Large intestine (tissue), 3 donors: ENCODE measurements around the gene ZFP92. TPM values are rescaled to one million over a fixed set of nuclear protein-coding genes. Genes with fewer than 3 reads are reported as not detected.
"Not testable (repeated sequence)": the region's sequence is repeated elsewhere in the genome, so short reads cannot be mapped to it uniquely, and the experiment has no call there.

Experiments
- DNase-seq, 2 donors: peaks; one replicate each; pipeline versions ENCODE4 v3.0.0 to v3.0.0-alpha.2; 2013
- H3K27ac ChIP-seq: one replicate; pipeline ENCODE4 v1.5.1; 2013; ENCODE audit warnings: low read length
- H3K27me3 ChIP-seq: 2 replicates; pipeline ENCODE4 v1.6.1; 2013; ENCODE audit warnings: low read length; ENCODE audit not compliant: control insufficient read depth, insufficient read depth
- H3K36me3 ChIP-seq: 2 replicates; pipeline ENCODE4 v1.6.1; 2013; ENCODE audit warnings: low read length; ENCODE audit not compliant: control insufficient read depth, insufficient read depth
- H3K4me1 ChIP-seq: one replicate; pipeline ENCODE4 v1.6.1; 2013; ENCODE audit warnings: low read length; ENCODE audit not compliant: control insufficient read depth, insufficient read depth
- H3K4me3 ChIP-seq: one replicate; pipeline ENCODE4 v1.5.1; 2013; ENCODE audit warnings: low read length
- H3K9me3 ChIP-seq: one replicate; pipeline ENCODE4 v1.6.1; 2013; ENCODE audit warnings: mild to moderate bottlenecking, low read depth, low read length, moderate library complexity; ENCODE audit not compliant: control insufficient read depth
- WGBS: methylation state at CpG from one replicate; pipeline ENCODE4 v1.1.5; 2013; ENCODE audit warnings: low lambda C conversion rate; ENCODE audit not compliant: insufficient coverage; 5-methylcytosine and 5-hydroxymethylcytosine counted together
- polyA plus RNA-seq: library from polyadenylated mRNA; unstranded; fragments of 120-200 nt; gene quantifications from one replicate; pipeline ENCODE4 v1.2.1, GENCODE V29; 2013

Gene ZFP92
- polyA plus RNA-seq, 1 donor, result 5.0 TPM

- no peak overlapping the region for H3K27ac ChIP-seq
- no peak overlapping the region for H3K4me3 ChIP-seq
- H3K9me3 ChIP-seq, result peaks cover 4% of the 10 kb centered on the region
- no peaks in the 10 kb centered on the region for H3K36me3 ChIP-seq
- DNase-seq, result no peak
- H3K27me3 ChIP-seq, result no peaks in the 10 kb centered on the region
- no peaks in the 10 kb centered on the region for H3K4me1 ChIP-seq
- WGBS, result no CpG with 5 or more reads among the region's 5 CpGs
Observed at GRCh38 chrX:153386097-153386496, 25.2 kb upstream of the ZFP92 start.

- Histone ChIP-seq H3K36me3 (no peaks in the 10 kb centered on the region), H3K9me3 (peaks cover 4% of the 10 kb centered on the region), H3K27me3 (no peaks in the 10 kb centered on the region), H3K4me1 (no peaks in the 10 kb centered on the region), H3K4me3 (no peak overlapping the region), H3K27ac (no peak overlapping the region)
- no peak for DNase-seq
- no CpG with 5 or more reads among the region's 5 CpGs for WGBS
Observed at GRCh38 chrX:153387345-153387744, 23.9 kb upstream of the ZFP92 start.

GRCh38 chrX:153387987-153388721 is 23.1 kb upstream of the ZFP92 start:
- no CpG with 5 or more reads among the region's 10 CpGs for WGBS
- Histone ChIP-seq H3K27ac (no peak overlapping the region), H3K4me3 (no peak overlapping the region), H3K9me3 (peaks cover 4% of the 10 kb centered on the region), H3K27me3 (no peaks in the 10 kb centered on the region), H3K36me3 (no peaks in the 10 kb centered on the region), H3K4me1 (no peaks in the 10 kb centered on the region)
- DNase-seq, result no peak

- DNase-seq, result no peak
- no CpG with 5 or more reads among the region's 14 CpGs for WGBS
Observed at GRCh38 chrX:153388722-153389459, 22.4 kb upstream of the ZFP92 start.

GRCh38 chrX:153389460-153389768 is 21.9 kb upstream of the ZFP92 start:
- not testable (repeated sequence) for H3K27ac ChIP-seq, H3K4me1 ChIP-seq, H3K4me3 ChIP-seq, H3K9me3 ChIP-seq, H3K36me3 ChIP-seq, DNase-seq, H3K27me3 ChIP-seq
- WGBS, result no CpG with 5 or more reads among the region's 6 CpGs

More at GRCh38 chrX:153388722-153389459, 22.4 kb upstream of the ZFP92 start:
- H3K9me3 ChIP-seq, result no peaks in the 10 kb centered on the region
- H3K27me3 ChIP-seq, result no peaks in the 10 kb centered on the region
- H3K4me3 ChIP-seq, result no peak overlapping the region
- no peaks in the 10 kb centered on the region for H3K4me1 ChIP-seq
- H3K27ac ChIP-seq, result no peak overlapping the region
- H3K36me3 ChIP-seq, result no peaks in the 10 kb centered on the region

- no peaks in the 10 kb centered on the region for H3K36me3 ChIP-seq
- no peak overlapping the region for H3K27ac ChIP-seq
- no peak for DNase-seq
- no peak overlapping the region for H3K4me3 ChIP-seq
- no CpG with 5 or more reads among the region's 16 CpGs for whole genome bisulfite sequencing
- no peaks in the 10 kb centered on the region for H3K9me3 ChIP-seq
- H3K4me1 ChIP-seq, result no peaks in the 10 kb centered on the region
- H3K27me3 ChIP-seq, result no peaks in the 10 kb centered on the region
Observed at GRCh38 chrX:153392642-153393321, 18.5 kb upstream of the ZFP92 start.

GRCh38 chrX:153394612-153395011 is 16.7 kb upstream of the ZFP92 start:
- WGBS, result no CpG with 5 or more reads among the region's 13 CpGs
- Histone ChIP-seq H3K36me3 (no peaks in the 10 kb centered on the region), H3K9me3 (no peaks in the 10 kb centered on the region), H3K4me3 (no peak overlapping the region), H3K27ac (no peak overlapping the region), H3K27me3 (no peaks in the 10 kb centered on the region), H3K4me1 (no peaks in the 10 kb centered on the region)
- no peak for DNase-seq

- H3K27ac ChIP-seq, result no peak overlapping the region
- H3K27me3 ChIP-seq, result no peaks in the 10 kb centered on the region
- no peaks in the 10 kb centered on the region for H3K4me1 ChIP-seq
- no peak overlapping the region for H3K4me3 ChIP-seq
- peaks cover under 1% of the 10 kb centered on the region for H3K9me3 ChIP-seq
- H3K36me3 ChIP-seq, result no peaks in the 10 kb centered on the region
- DNase-seq, result no peak
- no CpG with 5 or more reads among the region's 26 CpGs for WGBS
Observed at GRCh38 chrX:153395613-153396319, 15.5 kb upstream of the ZFP92 start.

GRCh38 chrX:153396320-153397195 is 14.7 kb upstream of the ZFP92 start:
- Histone ChIP-seq H3K4me1 (no peaks in the 10 kb centered on the region), H3K4me3 (no peak overlapping the region), H3K27me3 (no peaks in the 10 kb centered on the region), H3K9me3 (peaks cover 6% of the 10 kb centered on the region), H3K36me3 (no peaks in the 10 kb centered on the region), H3K27ac (no peak overlapping the region)
- WGBS, result no CpG with 5 or more reads among the region's 26 CpGs
- DNase-seq, result no peak
